Stimulated activated CD4-positive, alpha-beta T cell treated with anti-CD3 and anti-CD28 coated beads, Interleukin-2, amount 100 ng/mL, for 4 hours (primary cell): ENCODE data around the gene ADAMTSL3.
A peak's percentile ranks its signal among the peaks of the same experiment; 100 is the strongest.
"Not testable (repeated sequence)": the region's sequence is repeated elsewhere in the genome, so short reads cannot be mapped to it uniquely, and the experiment has no call there.

ENCODE experiments used
- DNase-seq: peaks from one replicate; pipeline ENCODE4 v3.0.0-alpha.2; 2020; ENCODE audit warnings: low read depth

ADAMTSL3 gene

DNA sequence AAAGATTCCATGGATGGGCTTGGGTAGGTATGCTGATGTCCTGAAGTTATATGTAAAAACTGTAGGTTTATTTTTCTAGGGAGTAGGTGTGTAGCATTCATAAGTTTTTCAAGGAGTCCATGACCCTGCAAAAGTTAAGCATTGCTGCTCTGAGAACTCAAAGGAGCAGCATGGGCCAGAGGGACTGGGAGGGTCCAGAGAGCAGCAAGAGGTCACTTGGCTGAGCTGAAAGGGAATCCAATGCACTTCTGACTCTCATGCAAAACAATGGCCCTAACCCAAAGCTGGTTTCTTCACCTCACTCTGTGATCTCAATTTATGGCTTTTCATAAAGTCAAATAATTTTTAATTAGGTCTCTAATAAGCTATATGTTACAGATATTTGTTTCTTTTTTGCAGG is 383.4 kb downstream of the ADAMTSL3 start:
- no peak for DNase-seq

DNA sequence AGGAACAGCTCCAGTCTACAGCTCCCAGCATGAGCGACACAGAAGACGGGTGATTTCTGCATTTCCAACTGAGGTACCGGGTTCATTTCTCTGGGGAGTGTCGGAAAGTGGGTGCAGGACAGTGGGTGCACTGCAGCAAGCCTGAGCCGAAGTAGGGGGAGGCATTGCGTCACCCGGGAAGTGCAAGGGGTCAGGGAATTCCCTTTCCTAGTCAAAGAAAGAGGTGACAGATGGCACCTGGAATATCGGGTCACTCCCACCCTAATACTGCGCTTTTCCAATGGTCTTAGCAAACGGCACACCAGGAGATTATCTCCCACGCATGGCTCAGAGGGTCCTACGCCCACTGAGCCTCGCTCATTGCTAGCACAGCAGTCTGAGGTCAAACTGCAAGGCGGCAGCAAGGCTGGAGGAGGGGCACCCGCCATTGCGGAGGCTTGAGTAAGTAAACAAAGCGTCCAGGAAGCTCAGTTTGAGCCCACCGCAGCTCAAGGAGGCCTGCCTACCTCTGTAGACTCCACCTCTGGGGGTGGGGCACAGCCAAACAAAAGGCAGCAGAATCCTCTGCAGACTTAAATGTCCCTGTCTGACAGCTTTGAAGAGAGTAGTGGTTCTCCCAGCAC is 388.6 kb downstream of the ADAMTSL3 start:
- not testable (repeated sequence) for DNase-seq

DNA sequence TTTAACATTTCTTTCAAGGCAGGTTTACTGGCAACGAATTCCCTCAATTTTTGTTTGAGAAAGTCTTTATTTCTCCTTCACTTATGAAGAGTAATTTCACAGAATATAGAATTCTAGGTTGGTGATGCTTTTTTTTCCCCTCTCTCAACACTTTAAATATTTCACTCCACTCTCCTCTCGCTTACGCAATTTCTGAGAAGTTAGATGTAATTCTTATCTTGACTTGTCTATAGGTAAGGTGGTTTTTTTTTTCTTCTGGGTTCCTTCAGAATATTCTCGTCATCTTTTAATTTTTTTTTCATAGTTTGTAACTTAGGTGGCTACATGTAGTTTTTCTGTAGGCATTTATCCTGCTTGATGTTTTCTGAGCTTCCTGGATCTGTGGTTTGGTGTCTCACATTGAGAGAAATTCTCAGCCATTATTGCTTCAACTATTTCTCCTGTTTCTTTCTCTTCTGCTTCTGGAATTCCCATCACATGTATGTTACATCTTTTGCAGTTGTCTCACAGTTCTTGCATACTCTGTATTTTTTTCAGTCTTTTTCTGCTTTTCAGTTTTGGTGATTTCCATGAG is 392.2 kb downstream of the ADAMTSL3 start:
- no peak for DNase-seq

DNA sequence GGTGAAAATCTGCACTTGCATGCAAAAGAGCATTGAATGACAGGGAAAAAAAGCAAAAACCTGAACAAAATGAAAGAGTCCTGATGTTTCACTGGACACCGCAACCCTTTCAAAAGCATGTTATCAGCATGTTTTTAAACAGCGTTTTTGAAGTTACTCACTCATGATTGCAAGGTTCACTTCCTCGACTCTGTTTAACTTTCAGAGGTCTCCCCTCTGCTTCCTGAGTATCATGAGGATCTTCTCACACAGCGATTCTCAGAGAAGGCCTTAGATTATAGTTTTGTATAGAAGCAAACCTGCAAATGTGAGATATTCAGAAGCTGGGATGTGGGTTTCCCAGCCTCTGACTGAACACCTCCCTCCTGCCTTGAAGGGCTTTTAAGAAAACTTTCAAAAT is 395.6 kb downstream of the ADAMTSL3 start:
- not testable (repeated sequence) for DNase-seq

DNA sequence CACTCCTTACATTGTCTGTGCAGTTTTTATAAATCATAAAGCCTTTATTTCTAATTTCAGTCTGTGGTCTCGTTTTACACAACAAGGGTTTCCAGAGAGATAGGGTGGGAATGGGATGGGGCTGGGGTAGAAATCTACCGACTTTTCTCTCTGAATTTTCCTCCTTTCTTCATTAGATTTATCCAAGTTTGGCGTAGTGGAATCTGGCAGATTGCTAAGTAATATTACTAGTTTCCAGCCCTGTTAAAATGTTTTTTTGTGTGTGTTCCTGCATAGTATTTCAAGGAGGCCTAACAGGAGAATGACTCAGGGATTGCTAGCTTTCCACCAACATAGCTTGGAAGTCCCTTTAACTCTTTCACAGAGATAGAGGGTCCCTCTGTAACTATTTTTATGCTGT is 396.2 kb downstream of the ADAMTSL3 start:
- no peak for DNase-seq

DNA sequence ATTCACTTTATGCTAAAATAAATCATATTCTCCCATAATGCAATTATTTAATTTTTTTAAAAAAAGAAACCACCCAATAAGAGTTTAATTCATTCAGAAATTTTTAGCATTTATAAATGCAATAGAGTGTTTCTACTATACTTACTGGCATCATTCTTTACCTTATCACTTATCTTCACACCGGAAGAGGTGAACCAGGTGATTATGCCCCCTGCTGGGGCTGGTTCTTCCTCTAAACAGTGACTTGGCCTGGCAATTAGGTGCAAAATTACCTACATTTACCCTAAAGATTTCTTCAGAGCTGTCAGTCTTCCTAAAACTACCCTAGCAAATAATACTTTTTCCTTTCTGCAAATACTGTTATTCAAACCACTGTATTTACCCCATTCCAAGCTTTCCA is 397.2 kb downstream of the ADAMTSL3 start:
- not testable (repeated sequence) for DNase-seq

DNA sequence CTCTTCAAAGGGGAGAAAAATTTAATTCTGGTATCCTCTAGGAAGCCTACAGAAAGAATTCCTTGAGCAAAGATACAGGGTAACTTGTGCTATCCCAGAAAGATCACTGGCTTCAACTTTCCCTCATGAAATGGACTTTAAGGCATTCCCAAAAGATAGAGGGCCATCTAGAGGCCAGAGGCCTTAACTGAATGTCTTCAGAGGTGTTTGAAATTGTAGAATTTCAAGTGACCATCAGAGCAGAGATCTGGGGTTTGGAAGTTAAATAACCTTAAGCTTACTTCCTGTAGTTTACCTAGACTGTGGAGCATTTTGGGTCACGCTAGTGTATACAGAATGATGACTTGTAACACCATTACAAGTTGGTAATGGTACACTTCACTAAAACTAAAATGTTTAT is 400.6 kb downstream of the ADAMTSL3 start:
- DNase-seq, result not testable (repeated sequence)

DNA sequence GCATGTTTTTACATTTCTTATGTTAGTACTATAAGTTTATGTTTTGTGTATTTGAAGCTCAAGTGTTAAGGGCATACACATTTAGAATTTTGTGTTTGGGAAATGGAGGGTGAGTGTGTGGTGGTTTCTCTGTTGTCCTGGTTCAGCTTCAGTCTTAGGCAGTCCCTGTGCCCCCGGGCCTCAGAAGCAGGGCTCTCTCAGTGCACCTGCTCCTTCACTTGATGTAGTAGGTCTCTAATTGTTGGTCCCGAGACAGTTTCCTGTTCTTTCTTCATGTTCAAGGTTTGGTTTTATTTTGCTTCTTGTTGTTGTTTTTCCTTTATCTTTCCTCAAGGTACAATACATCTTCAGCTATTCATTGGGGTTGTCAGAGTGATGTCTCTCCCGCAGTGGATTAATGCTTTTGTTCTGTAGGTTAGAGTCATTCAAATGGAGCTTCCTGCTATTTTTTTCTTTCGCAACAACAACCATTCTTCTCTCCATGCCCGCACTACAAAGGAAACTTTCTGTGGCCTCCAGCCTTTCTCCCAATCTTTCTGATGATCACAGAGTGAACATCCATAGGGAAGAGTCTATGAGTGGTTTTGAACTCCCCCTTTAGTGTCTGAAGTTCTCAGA is 403.9 kb downstream of the ADAMTSL3 start:
- no peak for DNase-seq

DNA sequence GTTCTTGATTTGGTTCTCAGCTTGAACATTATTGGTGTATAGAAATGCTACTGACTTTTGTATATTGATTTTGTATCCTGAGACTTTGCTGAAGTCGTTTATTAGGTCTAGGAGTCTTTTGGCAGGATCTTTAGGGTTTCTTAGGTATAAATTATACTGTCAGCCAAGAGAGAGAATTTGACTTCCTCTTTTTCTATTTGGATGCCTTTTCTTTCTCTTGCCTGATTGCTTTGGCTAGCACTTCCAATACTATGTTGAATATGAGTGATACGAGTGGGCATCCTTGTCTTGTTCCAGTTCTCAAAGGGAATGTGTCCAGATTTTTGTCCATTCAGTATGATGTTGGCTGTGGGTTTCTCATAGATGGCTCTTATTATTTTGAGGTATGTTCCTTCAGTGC is 409.8 kb downstream of the ADAMTSL3 start:
- DNase-seq, result not testable (repeated sequence)

DNA sequence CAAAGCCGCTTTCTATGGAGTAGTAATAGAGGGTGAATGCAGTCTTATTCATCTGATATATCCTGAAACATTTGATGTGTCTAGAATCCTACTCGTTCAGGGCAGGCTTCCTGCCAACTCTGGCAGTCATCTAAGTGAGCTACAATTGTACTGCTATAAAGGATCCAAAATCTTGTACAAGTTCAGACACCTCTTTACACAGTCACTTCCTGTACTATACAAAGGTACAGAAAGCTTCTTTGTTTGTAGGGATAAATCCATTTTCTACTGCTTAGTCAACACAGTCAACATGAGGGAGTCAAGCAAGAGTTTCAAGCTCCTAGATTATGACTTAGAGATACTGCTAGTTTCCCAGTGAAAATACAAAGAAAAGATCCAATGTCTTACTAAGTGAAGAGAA is 414.8 kb downstream of the ADAMTSL3 start:
- not testable (repeated sequence) for DNase-seq

DNA sequence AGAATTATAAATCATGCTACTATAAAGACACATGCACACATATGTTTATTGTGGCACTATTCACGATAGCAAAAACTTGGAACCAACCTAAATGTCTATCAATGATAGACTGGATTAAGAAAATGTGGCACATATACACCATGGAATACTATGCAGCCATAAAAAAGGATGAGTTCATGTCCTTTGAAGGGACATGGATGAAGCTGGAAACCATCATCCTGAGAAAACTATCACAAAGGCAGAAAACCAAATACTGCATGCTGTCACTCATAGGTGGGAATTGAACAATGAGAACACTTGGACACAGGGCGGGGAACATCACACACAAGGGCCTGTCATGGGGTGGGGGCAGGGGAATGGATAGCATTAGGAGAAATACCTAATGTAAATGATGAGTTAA is 424.1 kb downstream of the ADAMTSL3 start:
- DNase-seq, result not testable (repeated sequence)

DNA sequence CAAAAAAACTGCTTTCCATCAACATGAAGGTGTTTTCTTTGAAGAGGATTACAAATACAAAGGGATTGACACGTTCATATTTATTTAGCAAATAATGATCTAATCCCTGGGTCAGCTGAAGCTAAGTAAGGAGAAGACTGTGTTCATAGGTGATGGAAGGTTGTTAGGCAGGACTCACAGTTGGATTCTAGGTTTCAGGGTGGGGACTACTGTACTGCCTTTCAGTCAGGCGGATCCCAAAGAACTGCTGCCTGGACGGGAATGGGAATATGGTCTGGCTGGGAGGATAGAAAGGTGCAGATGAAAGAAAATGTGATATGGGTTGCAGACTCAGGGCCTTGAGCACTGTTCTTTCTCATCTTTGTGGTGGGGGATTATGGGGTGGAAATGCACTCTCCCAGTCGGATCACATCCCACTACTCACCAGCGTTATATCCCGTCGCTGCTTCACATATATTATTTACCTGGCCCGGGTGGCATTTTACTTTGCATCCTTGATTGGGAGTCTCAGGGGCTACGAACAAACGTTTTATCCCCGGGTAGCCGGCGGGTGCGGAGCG is 425.5 kb downstream of the ADAMTSL3 start:
- DNase-seq, result not testable (repeated sequence)

DNA sequence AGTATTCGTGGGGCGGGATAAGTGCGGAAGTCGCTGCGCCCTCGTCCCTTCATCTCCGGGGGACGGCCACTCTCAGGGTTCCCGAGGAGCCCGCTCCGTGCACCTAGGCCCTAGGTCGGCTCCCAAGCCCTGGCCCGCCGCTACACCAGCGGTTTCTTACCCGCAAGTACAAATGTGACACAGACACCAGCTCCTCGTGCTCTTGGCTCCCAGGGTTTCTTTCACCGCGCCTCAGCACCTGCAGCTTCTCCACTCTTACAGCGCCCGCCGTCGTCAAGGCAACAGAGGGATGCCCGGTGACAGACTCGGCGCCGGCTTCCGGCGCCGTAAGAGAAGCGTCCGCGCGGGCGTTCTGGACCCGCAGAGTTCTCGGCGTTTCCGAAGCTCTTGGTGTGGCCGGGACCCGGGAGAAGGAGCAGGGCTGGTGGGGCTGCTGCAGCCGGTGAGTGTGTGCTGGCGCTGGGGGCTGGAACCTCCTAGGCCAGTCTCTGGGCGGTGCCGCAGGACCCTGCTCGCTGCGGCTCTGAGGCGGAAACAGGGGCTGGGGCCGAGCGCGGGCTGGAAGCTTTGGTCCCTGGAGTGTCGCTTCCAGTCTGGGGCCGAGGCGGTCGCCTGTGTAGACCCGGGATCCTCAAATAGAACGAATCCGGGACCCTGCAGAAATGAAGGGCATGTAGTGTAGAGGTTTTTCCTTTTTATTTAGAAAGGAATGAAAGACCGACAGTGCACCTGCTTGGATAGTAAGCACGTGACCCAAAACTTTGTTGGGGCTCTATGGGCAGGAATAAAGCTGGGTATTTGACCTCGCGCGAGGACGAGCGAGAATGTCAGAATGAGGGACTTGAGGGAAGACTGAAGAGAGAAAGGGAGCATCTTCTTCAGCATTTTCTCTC is 426.2 kb downstream of the ADAMTSL3 start:
- DNase-seq, result peak; percentile 1

DNA sequence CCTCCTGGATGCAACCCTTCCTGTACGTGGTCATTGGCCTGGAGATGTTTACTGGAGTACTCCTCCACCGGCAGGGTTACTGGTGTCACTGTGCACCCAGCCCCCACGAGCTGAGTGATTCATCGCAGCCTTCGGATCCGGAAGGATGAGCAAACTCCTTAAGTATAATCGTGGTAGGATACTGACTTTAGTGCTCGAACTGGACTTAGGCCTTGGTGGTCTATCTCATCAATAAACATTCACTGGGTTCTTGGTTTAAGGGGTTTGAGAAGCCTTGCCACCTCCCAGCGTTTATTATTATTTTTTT is 426.8 kb downstream of the ADAMTSL3 start:
- not testable (repeated sequence) for DNase-seq

DNA sequence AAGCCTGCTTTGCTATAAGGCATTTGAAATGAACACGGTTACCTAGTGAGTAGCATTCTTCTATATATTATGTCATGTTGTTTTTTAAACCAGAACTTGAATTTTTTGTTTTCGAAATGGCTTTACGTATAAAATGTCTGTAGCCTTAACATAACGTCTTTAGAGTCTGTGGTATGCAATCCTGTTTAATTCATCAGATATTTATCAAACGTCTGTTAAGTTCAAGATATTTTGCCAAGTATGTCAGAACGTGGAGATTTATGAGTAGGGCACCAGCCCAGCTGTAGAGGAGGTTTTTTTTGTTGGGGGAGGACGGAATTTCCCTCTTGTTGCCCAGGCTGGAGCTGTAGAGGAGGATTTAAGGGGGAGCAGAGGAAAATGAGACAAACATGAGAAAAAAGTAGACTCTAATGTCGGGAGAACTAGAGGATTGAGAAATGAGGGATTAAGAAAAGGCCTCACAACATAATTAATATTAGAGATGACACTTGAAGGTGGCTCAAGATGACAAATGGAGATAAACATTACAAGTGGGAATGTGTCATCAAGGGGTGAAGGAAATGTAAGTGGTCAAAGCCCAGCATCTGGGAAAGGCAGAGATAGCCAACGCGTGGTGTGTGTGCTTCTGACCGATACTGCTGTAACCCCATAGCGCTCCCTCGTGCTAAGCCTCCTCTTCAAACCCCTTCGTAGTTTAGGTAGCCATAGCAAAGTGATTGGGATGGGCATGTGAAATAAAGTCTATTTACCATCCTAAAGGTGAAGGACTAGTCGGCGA is 427.7 kb downstream of the ADAMTSL3 start:
- no peak for DNase-seq

DNA sequence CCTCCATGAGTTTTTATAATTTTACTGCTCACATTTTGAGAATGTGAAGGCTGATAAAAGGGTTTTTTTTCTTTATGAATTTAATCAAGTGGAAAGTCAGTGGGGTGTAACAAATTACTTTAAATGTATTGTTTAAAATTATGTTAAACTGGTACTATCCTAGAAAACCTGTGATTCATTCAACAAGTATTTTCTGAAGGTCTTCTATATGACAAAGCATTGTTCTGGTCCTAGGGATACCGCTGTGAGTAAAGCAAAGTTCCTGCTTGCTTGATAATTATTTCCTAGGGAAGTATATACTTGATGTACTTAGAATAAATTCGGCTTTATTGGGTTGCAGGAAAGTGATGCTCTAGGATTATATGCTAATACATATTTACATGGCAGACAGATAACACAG is 428.8 kb downstream of the ADAMTSL3 start:
- no peak for DNase-seq

DNA sequence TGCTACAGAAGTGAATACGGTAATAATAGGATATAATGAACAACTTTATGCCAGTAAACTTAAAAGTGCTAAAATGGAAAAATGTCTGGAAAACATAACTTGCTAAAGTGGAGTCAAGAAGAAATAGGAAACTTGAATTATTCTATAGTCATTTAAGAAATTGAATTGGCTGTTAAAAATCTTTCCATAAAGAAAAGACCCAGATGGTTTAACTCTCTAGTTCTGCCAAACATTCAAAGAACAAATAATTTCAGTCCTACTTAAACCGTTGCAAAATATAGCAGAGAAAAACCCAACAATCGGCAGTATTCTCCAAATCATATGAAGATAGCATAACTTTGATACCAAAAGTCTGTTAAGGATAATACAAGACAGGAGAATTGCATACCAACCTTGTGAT is 432.1 kb downstream of the ADAMTSL3 start:
- not testable (repeated sequence) for DNase-seq
